ENCODE results near the gene RAP1GAP. TPM values are rescaled to one million over a fixed set of nuclear protein-coding genes. Genes with fewer than 3 reads are reported as not detected.

The RAP1GAP gene
- total RNA-seq, 3 donors from 2014 or later = 0.32 to 7.2 (median 6.0) TPM

- no peak for DNase-seq (ENCODE audit: low spot score in 2 of 2)
- TF ChIP-seq POLR2AphosphoS5 (IDR thresholded peaks at IDR 0.05) = no peak
- no peak for TF ChIP-seq POLR2A (IDR thresholded peaks at IDR 0.05)
- TF ChIP-seq CTCF (IDR thresholded peaks at IDR 0.05) = no peak
- intact Hi-C loops (cut with DNase I; ENCODE audit: low total_unique reads) = loop anchor here (10.0 kb wide), 1 partner anchor 58 kb away; no protein-coding TSS in a partner anchor
- no peak overlapping the region for H3K27ac ChIP-seq
- H3K9me3 ChIP-seq = peaks cover 0 to 3% of the 10 kb centered on the region in 2 donors
- H3K36me3 ChIP-seq = no peaks in the 10 kb centered on the region
- H3K4me3 ChIP-seq = no peak overlapping the region
- H3K27me3 ChIP-seq = no peaks in the 10 kb centered on the region
- H3K4me1 ChIP-seq = peaks cover 0 to 4% of the 10 kb centered on the region in 2 donors
Measured at GRCh38 chr1:21572735-21573277, 96.4 kb downstream of the RAP1GAP start.

GRCh38 chr1:21572221-21572620 is 96.9 kb downstream of the RAP1GAP start:
- no peaks in the 10 kb centered on the region for H3K27me3 ChIP-seq
- TF ChIP-seq POLR2AphosphoS5 (IDR thresholded peaks at IDR 0.05) = no peak
- TF ChIP-seq CTCF (IDR thresholded peaks at IDR 0.05) = no peak
- no peak for TF ChIP-seq POLR2A (IDR thresholded peaks at IDR 0.05)
- peaks cover 0 to 4% of the 10 kb centered on the region in 2 donors for H3K4me1 ChIP-seq
- H3K4me3 ChIP-seq = no peak overlapping the region
- no peaks in the 10 kb centered on the region for H3K36me3 ChIP-seq
- peaks cover 0 to 3% of the 10 kb centered on the region in 2 donors for H3K9me3 ChIP-seq
- no peak for DNase-seq (ENCODE audit: low spot score in 2 of 2)
- intact Hi-C loops (cut with DNase I; ENCODE audit: low total_unique reads) = loop anchor here (10.0 kb wide), 1 partner anchor 57 kb away; no protein-coding TSS in a partner anchor
- H3K27ac ChIP-seq = no peak overlapping the region

- H3K4me3 ChIP-seq = no peak overlapping the region
- H3K4me1 ChIP-seq = peaks cover 0 to 4% of the 10 kb centered on the region in 2 donors
- intact Hi-C loops (cut with DNase I; ENCODE audit: low total_unique reads) = loop anchor here (10.0 kb wide), 1 partner anchor 56 kb away; no protein-coding TSS in a partner anchor
- H3K36me3 ChIP-seq = no peaks in the 10 kb centered on the region
- TF ChIP-seq POLR2A (IDR thresholded peaks at IDR 0.05) (no peak), CTCF (IDR thresholded peaks at IDR 0.05) (no peak), POLR2AphosphoS5 (IDR thresholded peaks at IDR 0.05) (no peak)
- H3K27me3 ChIP-seq = no peaks in the 10 kb centered on the region
- H3K9me3 ChIP-seq = peaks cover 0 to 3% of the 10 kb centered on the region in 2 donors
- no peak for DNase-seq (ENCODE audit: low spot score in 2 of 2)
- no peak overlapping the region for H3K27ac ChIP-seq
Measured at GRCh38 chr1:21570885-21571284, 98.3 kb downstream of the RAP1GAP start.

GRCh38 chr1:21570528-21570875 is 98.7 kb downstream of the RAP1GAP start:
- Histone ChIP-seq H3K9me3 (peaks cover 0 to 3% of the 10 kb centered on the region in 2 donors), H3K4me3 (no peak overlapping the region), H3K36me3 (no peaks in the 10 kb centered on the region), H3K27ac (no peak overlapping the region), H3K27me3 (no peaks in the 10 kb centered on the region), H3K4me1 (peaks cover 0 to 4% of the 10 kb centered on the region in 2 donors)
- DNase-seq (ENCODE audit: low spot score in 2 of 2) = no peak
- TF ChIP-seq POLR2AphosphoS5 (IDR thresholded peaks at IDR 0.05) = no peak
- TF ChIP-seq POLR2A (IDR thresholded peaks at IDR 0.05) = no peak
- TF ChIP-seq CTCF (IDR thresholded peaks at IDR 0.05) = no peak
- intact Hi-C loops (cut with DNase I; ENCODE audit: low total_unique reads) = loop anchor here (10.0 kb wide), 1 partner anchor 56 kb away; no protein-coding TSS in a partner anchor

GRCh38 chr1:21569820-21570527 is 99.2 kb downstream of the RAP1GAP start:
- intact Hi-C loops (cut with DNase I; ENCODE audit: low total_unique reads) = loop anchor here (1.0 to 10.0 kb wide), 2 partner anchors 9 to 55 kb away; no protein-coding TSS in a partner anchor
- peaks cover 0 to 4% of the 10 kb centered on the region in 2 donors for H3K4me1 ChIP-seq
- no peaks in the 10 kb centered on the region for H3K36me3 ChIP-seq
- no peak overlapping the region for H3K4me3 ChIP-seq
- peaks cover 0 to 3% of the 10 kb centered on the region in 2 donors for H3K9me3 ChIP-seq
- no peak for DNase-seq (ENCODE audit: low spot score in 2 of 2)
- TF ChIP-seq POLR2A (IDR thresholded peaks at IDR 0.05) (no peak), POLR2AphosphoS5 (IDR thresholded peaks at IDR 0.05) (no peak), CTCF (IDR thresholded peaks at IDR 0.05) (no peak)
- no peak overlapping the region for H3K27ac ChIP-seq
- no peaks in the 10 kb centered on the region for H3K27me3 ChIP-seq
